BE2C (cell line): Measurements from ENCODE around the gene SWT1.

ENCODE experiments used
- DNase-seq: peaks from one replicate; pipeline ENCODE4 v3.0.0-alpha.2; 2020
- H3K27me3 ChIP-seq: fragments of 250-450 bp; sonication (Bioruptor Pico); 2 replicates; pipeline ENCODE4 v1.5.1; 2020; ENCODE audit warnings: mild to moderate bottlenecking
- H3K36me3 ChIP-seq: fragments of 250-450 bp; sonication (Bioruptor Pico); 2 replicates; pipeline ENCODE4 v1.5.1; 2020; ENCODE audit warnings: mild to moderate bottlenecking
- H3K4me1 ChIP-seq: fragments of 250-450 bp; sonication (Bioruptor Pico); 2 replicates; pipeline ENCODE4 v1.5.1; 2020
- H3K4me3 ChIP-seq: 2 replicates; pipeline ENCODE4 v1.5.1; 2011; ENCODE audit warnings: low read depth, low read length
- H3K9me3 ChIP-seq: fragments of 250-450 bp; sonication (Bioruptor Pico); 2 replicates; pipeline ENCODE4 v1.5.1; 2020
- TF ChIP-seq, protein P1 (sequence below): IDR thresholded peaks from 2 replicates; pipeline ENCODE4 v1.5.1; 2012; ENCODE audit warnings: mild to moderate bottlenecking, low read depth, low read length

The SWT1 gene

DNA sequence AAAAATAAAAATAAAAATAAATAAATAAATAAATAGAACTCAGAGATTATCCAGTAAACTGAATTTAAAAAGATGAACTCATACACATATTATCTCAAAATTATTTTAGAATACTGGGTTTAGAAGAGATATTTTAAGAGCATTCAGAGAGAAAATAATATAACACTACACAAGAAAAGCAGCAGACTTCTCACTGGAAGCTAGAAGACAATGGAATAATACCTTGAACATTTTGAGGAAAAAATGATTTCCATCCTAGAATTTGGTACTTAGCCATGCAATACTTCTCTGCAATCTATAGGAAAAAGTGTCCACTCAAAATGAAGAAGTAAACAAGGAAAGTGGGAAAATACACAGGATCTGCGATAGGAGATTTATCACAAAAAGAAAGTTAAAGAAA is 24.4 kb upstream of the SWT1 start:
- no peaks in the 10 kb centered on the region for H3K27me3 ChIP-seq
- no peak for DNase-seq
- TF ChIP-seq, protein P1, sequence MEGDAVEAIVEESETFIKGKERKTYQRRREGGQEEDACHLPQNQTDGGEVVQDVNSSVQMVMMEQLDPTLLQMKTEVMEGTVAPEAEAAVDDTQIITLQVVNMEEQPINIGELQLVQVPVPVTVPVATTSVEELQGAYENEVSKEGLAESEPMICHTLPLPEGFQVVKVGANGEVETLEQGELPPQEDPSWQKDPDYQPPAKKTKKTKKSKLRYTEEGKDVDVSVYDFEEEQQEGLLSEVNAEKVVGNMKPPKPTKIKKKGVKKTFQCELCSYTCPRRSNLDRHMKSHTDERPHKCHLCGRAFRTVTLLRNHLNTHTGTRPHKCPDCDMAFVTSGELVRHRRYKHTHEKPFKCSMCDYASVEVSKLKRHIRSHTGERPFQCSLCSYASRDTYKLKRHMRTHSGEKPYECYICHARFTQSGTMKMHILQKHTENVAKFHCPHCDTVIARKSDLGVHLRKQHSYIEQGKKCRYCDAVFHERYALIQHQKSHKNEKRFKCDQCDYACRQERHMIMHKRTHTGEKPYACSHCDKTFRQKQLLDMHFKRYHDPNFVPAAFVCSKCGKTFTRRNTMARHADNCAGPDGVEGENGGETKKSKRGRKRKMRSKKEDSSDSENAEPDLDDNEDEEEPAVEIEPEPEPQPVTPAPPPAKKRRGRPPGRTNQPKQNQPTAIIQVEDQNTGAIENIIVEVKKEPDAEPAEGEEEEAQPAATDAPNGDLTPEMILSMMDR, result no peak

DNA sequence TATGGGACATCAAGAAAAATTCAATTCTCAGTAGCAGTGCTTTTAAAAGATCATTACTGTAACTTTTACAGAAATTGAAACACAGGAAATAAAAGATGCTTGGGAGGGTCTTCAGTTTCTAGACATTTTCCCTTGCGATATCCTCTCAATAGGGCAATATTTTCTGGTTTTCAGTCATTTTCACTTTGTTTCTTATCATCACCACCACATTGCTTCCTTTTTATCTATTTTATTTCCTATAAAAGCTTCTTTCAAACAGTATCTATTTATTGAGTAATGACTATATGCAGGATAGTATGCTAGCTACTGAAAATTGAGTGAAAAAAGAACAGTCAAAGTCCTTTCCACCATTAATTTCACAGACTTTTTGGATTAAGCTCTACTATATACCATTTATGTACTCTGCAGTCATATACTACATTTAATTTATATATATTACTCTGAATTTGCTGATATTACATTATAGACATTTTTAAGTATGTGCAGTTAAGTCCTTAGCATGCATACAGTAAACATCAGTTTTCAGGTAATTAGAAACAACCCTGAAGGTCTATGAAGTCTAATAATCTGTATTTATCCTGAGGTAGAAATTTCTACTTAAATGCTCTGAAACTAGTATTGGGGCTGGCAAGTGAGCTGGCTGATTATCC is 18.9 kb upstream of the SWT1 start:
- Histone ChIP-seq H3K4me1 (no peaks in the 10 kb centered on the region), H3K36me3 (no peaks in the 10 kb centered on the region), H3K27me3 (no peaks in the 10 kb centered on the region), H3K4me3 (no peak overlapping the region), H3K9me3 (no peaks in the 10 kb centered on the region)
- TF ChIP-seq, protein P1, result no peak
- DNase-seq, result no peak

More for the DNA sequence above, 24.4 kb upstream of the SWT1 start:
- no peaks in the 10 kb centered on the region; the same call in 1 of the 2 replicates for H3K36me3 ChIP-seq
- no peaks in the 10 kb centered on the region for H3K4me1 ChIP-seq
- H3K4me3 ChIP-seq, result no peak overlapping the region
- H3K9me3 ChIP-seq, result no peaks in the 10 kb centered on the region

DNA sequence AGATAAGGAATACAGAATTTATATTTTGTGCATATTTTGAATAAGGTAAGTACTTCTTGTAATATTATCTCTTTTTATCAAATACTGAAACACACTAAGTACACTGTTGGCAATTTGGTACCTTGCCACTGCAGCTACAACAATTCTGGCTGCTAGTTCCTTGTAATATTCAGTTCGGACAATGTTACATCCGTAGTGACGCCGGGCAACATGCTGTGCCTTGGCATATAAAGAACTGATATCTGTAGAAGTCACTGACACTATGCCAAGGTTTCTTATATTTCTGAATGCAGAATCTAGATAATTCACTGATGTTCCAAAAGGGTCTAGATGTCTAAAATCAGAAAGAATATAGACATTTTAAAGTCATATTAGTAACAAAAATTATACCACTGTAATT is 17.7 kb upstream of the SWT1 start:
- H3K9me3 ChIP-seq, result no peaks in the 10 kb centered on the region
- no peaks in the 10 kb centered on the region for H3K4me1 ChIP-seq
- DNase-seq, result no peak
- TF ChIP-seq, protein P1, result no peak
- no peaks in the 10 kb centered on the region for H3K27me3 ChIP-seq
- H3K36me3 ChIP-seq, result no peaks in the 10 kb centered on the region
- no peak overlapping the region for H3K4me3 ChIP-seq

DNA sequence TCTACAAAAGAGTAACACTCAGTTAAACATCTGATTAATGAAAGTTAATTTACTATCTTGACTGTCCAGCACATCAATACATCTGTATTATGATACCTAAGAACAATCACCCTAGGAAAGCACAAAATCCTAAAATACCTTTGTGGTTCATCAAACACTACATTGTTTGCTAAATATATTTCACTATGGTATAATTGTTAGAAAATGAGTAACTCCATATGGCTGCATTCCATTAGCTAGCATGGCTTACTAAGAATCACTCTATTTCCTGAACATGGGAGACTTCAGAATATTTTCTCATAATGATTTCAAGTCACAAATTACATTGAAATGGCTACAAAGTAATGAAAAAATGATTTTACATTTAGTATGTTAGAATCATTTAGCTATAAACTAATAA is 12.7 kb upstream of the SWT1 start:
- no peak for DNase-seq
- no peaks in the 10 kb centered on the region for H3K9me3 ChIP-seq
- H3K36me3 ChIP-seq, result no peaks in the 10 kb centered on the region
- TF ChIP-seq, protein P1, result no peak
- no peak overlapping the region for H3K4me3 ChIP-seq
- no peaks in the 10 kb centered on the region for H3K27me3 ChIP-seq
- no peaks in the 10 kb centered on the region for H3K4me1 ChIP-seq

DNA sequence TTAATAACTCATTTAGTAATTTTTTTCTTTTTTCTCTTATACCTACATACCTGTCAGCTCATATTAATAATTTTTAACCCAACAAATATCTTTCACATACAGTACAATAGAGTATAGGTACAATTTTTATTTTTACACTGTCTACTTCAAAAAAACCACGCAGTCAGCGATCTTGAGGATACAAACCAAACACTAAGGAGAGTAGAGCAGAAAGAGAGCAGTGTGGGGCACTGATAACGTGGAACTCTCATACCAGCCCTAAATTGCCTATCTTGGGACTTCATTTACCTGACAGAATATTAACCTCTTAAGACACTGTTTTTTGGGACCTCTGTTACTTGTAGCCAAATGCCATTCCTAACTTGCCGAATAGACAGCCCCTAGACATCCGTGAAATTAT is 5.8 kb upstream of the SWT1 start:
- TF ChIP-seq, protein P1, result no peak
- no peak overlapping the region for H3K4me3 ChIP-seq
- H3K36me3 ChIP-seq, result no peaks in the 10 kb centered on the region
- DNase-seq, result no peak
- H3K27me3 ChIP-seq, result no peaks in the 10 kb centered on the region
- H3K4me1 ChIP-seq, result no peaks in the 10 kb centered on the region
- H3K9me3 ChIP-seq, result no peaks in the 10 kb centered on the region

DNA sequence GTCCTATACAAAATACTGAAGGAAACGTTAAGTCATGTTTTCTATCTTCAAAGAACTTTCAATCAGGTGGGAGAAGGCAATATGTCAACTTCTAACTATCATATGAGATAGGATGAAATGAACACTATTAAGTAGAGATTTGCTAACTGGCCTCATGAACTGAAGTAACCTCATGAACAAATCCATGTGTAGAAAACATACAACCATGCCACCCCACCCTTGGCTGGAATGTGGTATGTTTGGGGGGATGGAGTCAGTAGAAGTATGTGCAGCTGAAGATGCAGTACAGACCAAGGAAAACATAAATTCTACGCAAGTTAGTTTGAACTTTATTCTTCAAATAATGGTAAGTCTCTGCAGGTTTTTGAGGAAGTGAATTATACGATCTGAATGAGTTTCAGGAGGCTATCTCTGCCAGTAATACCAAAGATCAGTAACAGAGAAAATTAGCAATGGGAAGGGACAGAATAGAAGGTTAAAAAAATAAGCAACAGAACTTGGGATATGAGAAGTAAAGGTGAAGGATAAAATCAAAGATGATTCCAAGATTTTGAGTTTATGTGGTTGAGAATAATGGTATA is 4.7 kb upstream of the SWT1 start:
- H3K9me3 ChIP-seq, result no peaks in the 10 kb centered on the region
- no peaks in the 10 kb centered on the region for H3K36me3 ChIP-seq
- TF ChIP-seq, protein P1, result no peak
- no peak for DNase-seq
- no peaks in the 10 kb centered on the region for H3K4me1 ChIP-seq
- H3K27me3 ChIP-seq, result no peaks in the 10 kb centered on the region
- no peak overlapping the region for H3K4me3 ChIP-seq
